Choroid plexus epithelial cell (primary cell): Measurements from ENCODE around the gene C16orf92.

ENCODE experiments used
- DNase-seq: peaks from one replicate; pipeline ENCODE4 v3.0.0-alpha.2; 2010; ENCODE audit warnings: low read depth
- H3K4me3 ChIP-seq: 2 replicates; pipeline ENCODE4 v1.5.1; 2011; ENCODE audit warnings: low read depth, mild to moderate bottlenecking, control low read depth, low read length, moderate library complexity
- TF ChIP-seq, protein P1 (sequence below): conservative IDR thresholded peaks from 2 replicates; pipeline ENCODE4 v1.5.1; 2011; ENCODE audit warnings: low read depth, mild to moderate bottlenecking, control low read depth, inconsistent platforms, low read length, moderate library complexity

C16orf92 gene

DNA sequence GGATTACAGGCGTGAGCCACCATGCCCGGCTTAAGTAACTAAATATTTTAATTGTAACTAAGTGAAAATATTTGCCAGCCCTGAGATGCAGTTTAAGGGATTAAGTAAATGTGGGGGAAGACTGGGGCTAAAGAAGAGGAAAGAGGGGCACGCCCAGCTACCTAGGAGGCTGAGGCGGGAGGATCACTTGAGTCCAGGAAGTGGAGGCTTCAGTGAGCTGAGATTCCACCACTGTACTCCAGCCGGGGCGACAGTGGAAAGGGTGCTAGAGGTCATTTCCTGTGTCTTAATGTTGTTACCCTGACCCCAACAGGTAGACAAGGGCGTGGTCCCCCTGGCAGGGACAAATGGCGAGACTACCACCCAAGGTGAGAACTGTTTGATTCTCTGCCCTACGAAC, 45.3 kb downstream of the C16orf92 start:
- no peak overlapping the region for H3K4me3 ChIP-seq
- TF ChIP-seq, protein P1, sequence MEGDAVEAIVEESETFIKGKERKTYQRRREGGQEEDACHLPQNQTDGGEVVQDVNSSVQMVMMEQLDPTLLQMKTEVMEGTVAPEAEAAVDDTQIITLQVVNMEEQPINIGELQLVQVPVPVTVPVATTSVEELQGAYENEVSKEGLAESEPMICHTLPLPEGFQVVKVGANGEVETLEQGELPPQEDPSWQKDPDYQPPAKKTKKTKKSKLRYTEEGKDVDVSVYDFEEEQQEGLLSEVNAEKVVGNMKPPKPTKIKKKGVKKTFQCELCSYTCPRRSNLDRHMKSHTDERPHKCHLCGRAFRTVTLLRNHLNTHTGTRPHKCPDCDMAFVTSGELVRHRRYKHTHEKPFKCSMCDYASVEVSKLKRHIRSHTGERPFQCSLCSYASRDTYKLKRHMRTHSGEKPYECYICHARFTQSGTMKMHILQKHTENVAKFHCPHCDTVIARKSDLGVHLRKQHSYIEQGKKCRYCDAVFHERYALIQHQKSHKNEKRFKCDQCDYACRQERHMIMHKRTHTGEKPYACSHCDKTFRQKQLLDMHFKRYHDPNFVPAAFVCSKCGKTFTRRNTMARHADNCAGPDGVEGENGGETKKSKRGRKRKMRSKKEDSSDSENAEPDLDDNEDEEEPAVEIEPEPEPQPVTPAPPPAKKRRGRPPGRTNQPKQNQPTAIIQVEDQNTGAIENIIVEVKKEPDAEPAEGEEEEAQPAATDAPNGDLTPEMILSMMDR, result no peak
- no peak for DNase-seq

DNA sequence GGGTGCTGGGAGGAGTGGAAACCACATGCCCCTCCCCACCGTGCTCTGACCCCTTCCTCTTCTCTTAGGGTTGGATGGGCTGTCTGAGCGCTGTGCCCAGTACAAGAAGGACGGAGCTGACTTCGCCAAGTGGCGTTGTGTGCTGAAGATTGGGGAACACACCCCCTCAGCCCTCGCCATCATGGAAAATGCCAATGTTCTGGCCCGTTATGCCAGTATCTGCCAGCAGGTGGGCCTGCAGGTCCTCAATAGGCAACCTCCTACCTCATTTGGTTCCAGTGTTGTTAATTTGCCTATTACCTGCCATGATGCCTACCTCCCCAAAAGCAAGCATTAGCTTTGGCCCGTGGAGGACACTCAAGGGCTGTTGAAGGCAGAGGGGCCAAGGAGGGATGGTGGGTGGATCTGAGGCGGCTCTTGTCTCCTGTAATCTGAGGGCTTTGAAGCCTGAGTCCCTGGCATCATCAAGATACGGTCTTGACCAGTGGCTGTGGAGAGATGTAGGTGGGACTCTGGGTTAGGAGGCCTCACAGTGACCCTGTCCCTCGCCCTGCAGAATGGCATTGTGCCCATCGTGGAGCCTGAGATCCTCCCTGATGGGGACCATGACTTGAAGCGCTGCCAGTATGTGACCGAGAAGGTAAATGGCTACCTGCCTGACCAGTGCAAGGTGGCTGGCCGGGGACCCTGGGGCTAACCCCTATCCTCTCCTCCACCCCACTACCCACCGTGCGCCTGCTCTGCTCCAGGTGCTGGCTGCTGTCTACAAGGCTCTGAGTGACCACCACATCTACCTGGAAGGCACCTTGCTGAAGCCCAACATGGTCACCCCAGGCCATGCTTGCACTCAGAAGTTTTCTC, 46.0 kb downstream of the C16orf92 start:
- TF ChIP-seq, protein P1, result peak; percentile 69
- no peak overlapping the region for H3K4me3 ChIP-seq
- DNase-seq, result peak; percentile 41

DNA sequence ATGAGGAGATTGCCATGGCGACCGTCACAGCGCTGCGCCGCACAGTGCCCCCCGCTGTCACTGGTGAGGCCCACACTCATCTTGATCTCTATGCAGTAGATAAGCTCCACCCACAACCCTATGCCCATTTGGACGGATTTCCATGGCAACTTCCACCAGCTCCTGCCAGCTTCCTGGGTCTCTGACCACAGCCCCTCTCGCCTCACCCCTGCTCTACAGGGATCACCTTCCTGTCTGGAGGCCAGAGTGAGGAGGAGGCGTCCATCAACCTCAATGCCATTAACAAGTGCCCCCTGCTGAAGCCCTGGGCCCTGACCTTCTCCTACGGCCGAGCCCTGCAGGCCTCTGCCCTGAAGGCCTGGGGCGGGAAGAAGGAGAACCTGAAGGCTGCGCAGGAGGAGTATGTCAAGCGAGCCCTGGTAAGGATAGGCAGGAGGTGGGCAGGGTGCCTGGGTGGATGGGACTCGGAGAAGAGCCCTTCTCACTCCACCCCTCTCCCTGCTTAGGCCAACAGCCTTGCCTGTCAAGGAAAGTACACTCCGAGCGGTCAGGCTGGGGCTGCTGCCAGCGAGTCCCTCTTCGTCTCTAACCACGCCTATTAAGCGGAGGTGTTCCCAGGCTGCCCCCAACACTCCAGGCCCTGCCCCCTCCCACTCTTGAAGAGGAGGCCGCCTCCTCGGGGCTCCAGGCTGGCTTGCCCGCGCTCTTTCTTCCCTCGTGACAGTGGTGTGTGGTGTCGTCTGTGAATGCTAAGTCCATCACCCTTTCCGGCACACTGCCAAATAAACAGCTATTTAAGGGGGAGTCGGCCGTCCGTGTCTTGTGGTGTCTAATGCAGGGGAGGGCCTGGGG, 46.8 kb downstream of the C16orf92 start:
- no peak overlapping the region for H3K4me3 ChIP-seq
- TF ChIP-seq, protein P1, result no peak
- DNase-seq, result no peak

DNA sequence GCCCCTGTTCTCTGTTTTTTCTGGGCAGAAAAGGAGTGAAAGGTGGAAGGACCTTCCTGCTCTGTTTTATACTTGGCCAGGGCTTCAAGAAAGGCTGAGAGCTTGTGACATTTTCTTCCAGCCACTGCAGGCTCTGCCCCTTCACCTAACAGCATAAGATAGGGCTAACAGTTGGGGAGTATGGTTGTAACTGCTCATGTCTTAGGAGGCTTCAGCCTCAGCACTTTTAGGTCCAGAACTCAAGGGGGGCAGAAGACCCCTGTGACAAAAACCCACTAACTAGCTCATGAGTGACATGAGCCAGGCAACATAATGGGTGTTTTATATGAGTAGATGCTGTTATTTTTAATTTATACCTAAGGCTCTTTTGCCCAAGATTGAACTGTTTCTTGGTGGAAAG, 47.5 kb downstream of the C16orf92 start:
- DNase-seq, result no peak
- TF ChIP-seq, protein P1, result no peak
- no peak overlapping the region for H3K4me3 ChIP-seq
